HG02642 (cell line): ENCODE results near the gene PIEZO2.
"Not testable (repeated sequence)": the region's sequence is repeated elsewhere in the genome, so short reads cannot be mapped to it uniquely, and the experiment has no call there.

Experiments
- ATAC-seq: cut with Tn5 transposase; IDR thresholded peaks from one replicate; pipeline ENCODE4 v1.9.1; 2021; ENCODE audit warnings: mild to moderate bottlenecking; ENCODE audit not compliant: unreplicated experiment, poor library complexity

The PIEZO2 gene

GRCh38 chr18:10937743-10938640 is 211.4 kb downstream of the PIEZO2 start:
- ATAC-seq = no peak

- no peak for ATAC-seq
Measured at GRCh38 chr18:10936176-10937053, 213.0 kb downstream of the PIEZO2 start.

- ATAC-seq = no peak
Measured at GRCh38 chr18:10935588-10935987, 213.8 kb downstream of the PIEZO2 start.

GRCh38 chr18:10933648-10934047 is 215.7 kb downstream of the PIEZO2 start:
- ATAC-seq = not testable (repeated sequence)

- ATAC-seq = no peak
Measured at GRCh38 chr18:10930076-10930475, 219.3 kb downstream of the PIEZO2 start.

- ATAC-seq = peak; percentile 50
Measured at GRCh38 chr18:10928772-10929373, 220.5 kb downstream of the PIEZO2 start.

GRCh38 chr18:10928011-10928771 is 221.2 kb downstream of the PIEZO2 start:
- peak; percentile 66 for ATAC-seq

- no peak for ATAC-seq
Measured at GRCh38 chr18:10927286-10927992, 221.9 kb downstream of the PIEZO2 start.

- ATAC-seq = no peak
Measured at GRCh38 chr18:10926621-10927161, 222.7 kb downstream of the PIEZO2 start.

GRCh38 chr18:10924290-10924689 is 225.1 kb downstream of the PIEZO2 start:
- ATAC-seq = no peak

- ATAC-seq = no peak
Measured at GRCh38 chr18:10923551-10924070, 225.8 kb downstream of the PIEZO2 start.

GRCh38 chr18:10923141-10923540 is 226.2 kb downstream of the PIEZO2 start:
- ATAC-seq = no peak

- ATAC-seq = not testable (repeated sequence)
Measured at GRCh38 chr18:10922712-10923111, 226.7 kb downstream of the PIEZO2 start.

- ATAC-seq = not testable (repeated sequence)
Measured at GRCh38 chr18:10920309-10920708, 229.1 kb downstream of the PIEZO2 start.

GRCh38 chr18:10919851-10920250 is 229.5 kb downstream of the PIEZO2 start:
- no peak for ATAC-seq

GRCh38 chr18:10916865-10917264 is 232.5 kb downstream of the PIEZO2 start:
- ATAC-seq = no peak

GRCh38 chr18:10916387-10916786 is 233.0 kb downstream of the PIEZO2 start:
- no peak for ATAC-seq

GRCh38 chr18:10915748-10916147 is 233.6 kb downstream of the PIEZO2 start:
- ATAC-seq = not testable (repeated sequence)

- not testable (repeated sequence) for ATAC-seq
Measured at GRCh38 chr18:10914610-10915009, 234.8 kb downstream of the PIEZO2 start.
